Osteoblast (primary cell): Measurements from ENCODE around the gene PSMD4. TPM values are rescaled to one million over a fixed set of nuclear protein-coding genes. Genes with fewer than 3 reads are reported as not detected.
A peak's percentile ranks its signal among the peaks of the same experiment; 100 is the strongest.

Experiments used
- DNase-seq: peaks from one replicate; pipeline ENCODE4 v3.0.0; 2011; ENCODE audit warnings: low spot score, mixed read lengths; ENCODE audit not compliant: insufficient read length; ENCODE audit errors: missing footprints
- H2AFZ ChIP-seq: 2 replicates; pipeline ENCODE4 v1.6.0; 2011; ENCODE audit warnings: mild to moderate bottlenecking, low read length
- H3K27ac ChIP-seq: 2 replicates; pipeline ENCODE4 v1.5.1; 2011; ENCODE audit warnings: mild to moderate bottlenecking, low read depth, low read length, moderate library complexity
- H3K27me3 ChIP-seq: 2 replicates; pipeline ENCODE4 v1.6.0; 2012; ENCODE audit warnings: mild to moderate bottlenecking, control low read depth, inconsistent platforms, low read length, moderate library complexity; ENCODE audit not compliant: insufficient read depth
- H3K36me3 ChIP-seq: 2 replicates; pipeline ENCODE4 v1.5.1; 2011; ENCODE audit warnings: mild to moderate bottlenecking, low read length, control low read depth, moderate library complexity; ENCODE audit not compliant: insufficient read depth
- H3K4me1 ChIP-seq: 2 replicates; pipeline ENCODE4 v1.5.1; 2011; ENCODE audit warnings: mild to moderate bottlenecking, low read length, control low read depth, moderate library complexity; ENCODE audit not compliant: insufficient read depth
- H3K4me2 ChIP-seq: 2 replicates; pipeline ENCODE4 v1.6.0; 2011; ENCODE audit warnings: mild to moderate bottlenecking, low read length; ENCODE audit not compliant: insufficient read depth
- H3K4me3 ChIP-seq: fragments of 200-600 bp; sonication (generic); 3 replicates; pipeline ENCODE4 v1.5.1; 2012; ENCODE audit warnings: mild to moderate bottlenecking, low read length, inconsistent platforms; ENCODE audit not compliant: insufficient read depth
- H3K79me2 ChIP-seq: 2 replicates; pipeline ENCODE4 v1.6.0; 2012; ENCODE audit warnings: mild to moderate bottlenecking, low read length, control low read depth, inconsistent platforms; ENCODE audit not compliant: insufficient read depth
- H3K9me3 ChIP-seq: 2 replicates; pipeline ENCODE4 v1.5.1; 2011; ENCODE audit warnings: low read depth, low read length, control low read depth
- H4K20me1 ChIP-seq: 2 replicates; pipeline ENCODE4 v1.6.0; 2012; ENCODE audit warnings: mild to moderate bottlenecking, low read length, control low read depth; ENCODE audit not compliant: insufficient read depth
- CTCF ChIP-seq: IDR thresholded peaks from 2 replicates; pipeline ENCODE4 v1.5.1; 2011; ENCODE audit warnings: mild to moderate bottlenecking, low read depth, low read length, moderate library complexity; ENCODE audit errors: extremely low read depth
- total RNA-seq: library from RNA; depleted of rRNA; stranded (reverse); fragments of >200 nt; gene quantifications from 2 replicates; pipeline ENCODE4 v1.2.3, GENCODE V29; 2012

PSMD4 gene
- total RNA-seq, 1 donor = 140 TPM

GRCh38 chr1:151311011-151311410 lies 56.5 kb downstream of the PSMD4 start:
- peaks cover 46% of the 10 kb centered on the region for H3K79me2 ChIP-seq

GRCh38 chr1:151311589-151312331 lies 57.2 kb downstream of the PSMD4 start:
- TF ChIP-seq CTCF = no peak
- Histone ChIP-seq H3K27me3 (no peaks in the 10 kb centered on the region), H3K79me2 (peaks cover 50% of the 10 kb centered on the region), H3K4me1 (peaks cover 49% of the 10 kb centered on the region), H3K9me3 (no peaks in the 10 kb centered on the region), H4K20me1 (peaks cover 70% of the 10 kb centered on the region), H3K27ac (peak overlapping the region; percentile 83), H2AFZ (no peak overlapping the region), H3K36me3 (peaks cover 57% of the 10 kb centered on the region), H3K4me3 (peak overlapping the region; percentile 4), H3K4me2 (peak overlapping the region; percentile 63)
- peak; percentile 95 for DNase-seq

More at GRCh38 chr1:151311011-151311410, 56.5 kb downstream of the PSMD4 start:
- Histone ChIP-seq H3K27ac (peak overlapping the region; percentile 83), H3K9me3 (no peaks in the 10 kb centered on the region), H3K4me2 (peak overlapping the region; percentile 47), H3K4me1 (peaks cover 49% of the 10 kb centered on the region), H4K20me1 (peaks cover 66% of the 10 kb centered on the region), H3K36me3 (peaks cover 58% of the 10 kb centered on the region), H3K27me3 (no peaks in the 10 kb centered on the region), H3K4me3 (peak overlapping the region; percentile 6), H2AFZ (no peak overlapping the region)
- no peak for DNase-seq
- TF ChIP-seq CTCF = no peak

GRCh38 chr1:151312411-151312810 lies 57.9 kb downstream of the PSMD4 start:
- Histone ChIP-seq H3K4me2 (peak overlapping the region; percentile 63), H3K4me1 (peaks cover 49% of the 10 kb centered on the region), H3K27me3 (no peaks in the 10 kb centered on the region), H3K27ac (peak overlapping the region; percentile 83), H3K79me2 (peaks cover 52% of the 10 kb centered on the region), H3K9me3 (no peaks in the 10 kb centered on the region), H3K36me3 (peaks cover 54% of the 10 kb centered on the region), H3K4me3 (peak overlapping the region; percentile 4), H4K20me1 (peaks cover 70% of the 10 kb centered on the region), H2AFZ (no peak overlapping the region)
- peak; percentile 78 for DNase-seq
- TF ChIP-seq CTCF = no peak

- Histone ChIP-seq H3K79me2 (peaks cover 55% of the 10 kb centered on the region), H3K36me3 (peaks cover 54% of the 10 kb centered on the region), H3K4me2 (peak overlapping the region; percentile 63), H2AFZ (no peak overlapping the region), H3K9me3 (no peaks in the 10 kb centered on the region), H3K27me3 (no peaks in the 10 kb centered on the region), H3K4me3 (no peak overlapping the region), H3K4me1 (peaks cover 49% of the 10 kb centered on the region), H3K27ac (peak overlapping the region; percentile 83), H4K20me1 (peaks cover 70% of the 10 kb centered on the region)
- TF ChIP-seq CTCF = no peak
- no peak for DNase-seq
Observed at GRCh38 chr1:151312826-151313225, 58.3 kb downstream of the PSMD4 start.
